Activated naive CD8-positive, alpha-beta T cell treated with anti-CD3 and anti-CD28 coated beads, Interleukin-2, amount 50 U/mL, for 24 hours (primary cell): Measurements from ENCODE around the gene FLT1.

Source experiments
- ATAC-seq: fragments of 150-1000 bp; cut with Tn5 transposase; one replicate; pipeline ENCODE4 v1.10.0; 2021
- DNase-seq: peaks from one replicate; pipeline ENCODE4 v3.0.0; 2021
- H3K27ac Mint-ChIP-seq: one replicate; pipeline ENCODE4 v1.8.0; 2021; ENCODE audit warnings: mild to moderate bottlenecking, mixed read lengths
- H3K27me3 Mint-ChIP-seq: one replicate; pipeline ENCODE4 v1.8.0; 2021; ENCODE audit warnings: mixed read lengths
- H3K36me3 Mint-ChIP-seq: one replicate; pipeline ENCODE4 v1.8.0; 2021; ENCODE audit warnings: low read depth, mixed read lengths
- H3K4me1 Mint-ChIP-seq: one replicate; pipeline ENCODE4 v1.8.0; 2021; ENCODE audit warnings: mixed read lengths
- H3K4me3 Mint-ChIP-seq: one replicate; pipeline ENCODE4 v1.8.0; 2021; ENCODE audit warnings: mild to moderate bottlenecking, moderate library complexity, mixed read lengths
- H3K9me3 Mint-ChIP-seq: one replicate; pipeline ENCODE4 v1.8.0; 2021; ENCODE audit warnings: mixed read lengths

The FLT1 gene, protein sequence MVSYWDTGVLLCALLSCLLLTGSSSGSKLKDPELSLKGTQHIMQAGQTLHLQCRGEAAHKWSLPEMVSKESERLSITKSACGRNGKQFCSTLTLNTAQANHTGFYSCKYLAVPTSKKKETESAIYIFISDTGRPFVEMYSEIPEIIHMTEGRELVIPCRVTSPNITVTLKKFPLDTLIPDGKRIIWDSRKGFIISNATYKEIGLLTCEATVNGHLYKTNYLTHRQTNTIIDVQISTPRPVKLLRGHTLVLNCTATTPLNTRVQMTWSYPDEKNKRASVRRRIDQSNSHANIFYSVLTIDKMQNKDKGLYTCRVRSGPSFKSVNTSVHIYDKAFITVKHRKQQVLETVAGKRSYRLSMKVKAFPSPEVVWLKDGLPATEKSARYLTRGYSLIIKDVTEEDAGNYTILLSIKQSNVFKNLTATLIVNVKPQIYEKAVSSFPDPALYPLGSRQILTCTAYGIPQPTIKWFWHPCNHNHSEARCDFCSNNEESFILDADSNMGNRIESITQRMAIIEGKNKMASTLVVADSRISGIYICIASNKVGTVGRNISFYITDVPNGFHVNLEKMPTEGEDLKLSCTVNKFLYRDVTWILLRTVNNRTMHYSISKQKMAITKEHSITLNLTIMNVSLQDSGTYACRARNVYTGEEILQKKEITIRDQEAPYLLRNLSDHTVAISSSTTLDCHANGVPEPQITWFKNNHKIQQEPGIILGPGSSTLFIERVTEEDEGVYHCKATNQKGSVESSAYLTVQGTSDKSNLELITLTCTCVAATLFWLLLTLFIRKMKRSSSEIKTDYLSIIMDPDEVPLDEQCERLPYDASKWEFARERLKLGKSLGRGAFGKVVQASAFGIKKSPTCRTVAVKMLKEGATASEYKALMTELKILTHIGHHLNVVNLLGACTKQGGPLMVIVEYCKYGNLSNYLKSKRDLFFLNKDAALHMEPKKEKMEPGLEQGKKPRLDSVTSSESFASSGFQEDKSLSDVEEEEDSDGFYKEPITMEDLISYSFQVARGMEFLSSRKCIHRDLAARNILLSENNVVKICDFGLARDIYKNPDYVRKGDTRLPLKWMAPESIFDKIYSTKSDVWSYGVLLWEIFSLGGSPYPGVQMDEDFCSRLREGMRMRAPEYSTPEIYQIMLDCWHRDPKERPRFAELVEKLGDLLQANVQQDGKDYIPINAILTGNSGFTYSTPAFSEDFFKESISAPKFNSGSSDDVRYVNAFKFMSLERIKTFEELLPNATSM (N-terminal part only)

DNA sequence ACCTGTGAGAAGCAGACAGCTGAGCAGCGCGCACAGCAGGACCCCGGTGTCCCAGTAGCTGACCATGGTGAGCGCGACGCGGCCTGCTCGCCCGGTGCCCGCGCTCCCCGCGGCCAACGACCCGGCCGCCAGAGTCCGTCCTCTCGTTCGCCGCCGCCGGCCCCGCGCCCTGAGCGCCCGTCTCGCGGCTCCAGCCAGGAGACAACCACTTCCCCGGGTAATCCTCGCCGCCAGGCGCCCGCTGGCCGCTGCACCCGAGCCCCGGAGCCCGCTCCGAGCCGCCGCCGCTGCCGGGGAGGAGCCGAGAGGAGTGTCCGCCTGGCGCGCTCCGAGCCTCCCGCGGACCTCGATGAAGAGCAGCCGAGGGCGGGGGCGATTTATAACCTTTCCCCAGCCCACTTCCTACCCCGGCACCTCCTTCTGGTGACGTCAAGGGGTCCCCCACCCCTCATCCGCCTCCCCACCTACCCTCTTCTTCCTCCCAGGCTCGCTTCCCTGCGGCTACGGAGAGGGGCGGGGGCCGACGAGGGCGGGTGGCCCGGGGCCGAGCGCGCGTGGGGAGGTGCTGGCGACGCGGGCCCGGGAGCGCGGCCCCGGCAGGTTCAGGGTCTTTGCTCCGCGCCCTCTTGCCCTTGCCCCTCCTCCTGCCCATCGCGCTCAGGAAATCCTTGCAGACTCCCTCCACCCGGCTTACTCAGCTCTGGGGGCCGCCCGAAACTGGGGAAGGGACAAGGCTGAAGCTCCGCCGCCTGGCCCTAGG lies at the start of gene FLT1:
TSS of gene FLT1 (minus strand) at position 351 of the 760 bp plus-strand sequence. CDS start at position 66, 285 bp downstream.
- H3K27ac Mint-ChIP-seq = no peak within 1 kb of the TSS
- H3K27me3 Mint-ChIP-seq = peaks cover 36% of the 10 kb centered on the region
- ATAC-seq (peak; percentile 42), DNase-seq (peak; percentile 48)
- H3K36me3 Mint-ChIP-seq = no peaks in the 10 kb centered on the region
- H3K4me1 Mint-ChIP-seq = peaks cover 26% of the 10 kb centered on the region
- peak within 1 kb of the TSS; percentile 74 for H3K4me3 Mint-ChIP-seq
- H3K9me3 Mint-ChIP-seq = no peaks in the 10 kb centered on the region

DNA sequence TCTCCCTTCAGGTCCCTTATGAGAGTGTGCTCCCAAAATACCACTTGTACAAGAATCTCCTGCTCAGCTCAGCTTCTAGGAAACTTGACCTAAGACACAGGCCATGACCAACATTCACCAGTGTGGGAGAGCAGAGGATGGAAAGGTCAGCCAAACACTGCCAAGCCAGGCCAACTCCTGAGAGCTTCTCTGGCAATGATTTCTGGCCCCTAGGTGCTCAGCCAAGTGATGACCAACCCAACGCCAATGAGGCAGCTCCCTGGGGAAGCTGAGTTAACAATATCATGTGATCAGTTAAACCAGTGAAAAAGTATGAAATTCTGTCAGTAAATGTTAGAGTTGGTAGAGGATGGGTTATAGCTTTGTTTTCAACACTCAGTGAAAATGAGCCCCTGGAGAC lies 49.1 kb upstream of the FLT1 start:
- H3K27me3 Mint-ChIP-seq = peaks cover 30% of the 10 kb centered on the region
- no peak for DNase-seq

DNA sequence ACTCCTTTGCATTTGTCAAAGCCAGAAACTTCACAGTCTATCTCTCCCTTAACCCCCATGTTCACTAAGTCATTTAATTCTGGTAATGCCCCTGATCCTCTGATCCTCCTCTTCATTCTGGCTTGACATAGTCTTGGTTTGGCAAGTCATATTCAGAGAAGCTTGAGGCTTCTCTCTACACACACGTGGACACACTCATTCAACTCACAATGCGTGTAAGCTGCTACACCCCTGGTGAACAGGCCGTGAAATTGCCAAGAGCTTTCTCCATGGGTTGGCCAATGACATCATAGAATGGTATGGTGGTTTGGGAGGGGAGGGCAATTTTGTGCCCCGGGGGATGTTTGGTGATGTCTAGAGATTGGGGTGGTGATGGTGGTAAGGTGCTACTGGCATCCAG lies 47.9 kb upstream of the FLT1 start:
- H3K9me3 Mint-ChIP-seq = peaks cover 20% of the 10 kb centered on the region
- peaks cover 32% of the 10 kb centered on the region for H3K4me1 Mint-ChIP-seq
- DNase-seq = no peak
- H3K27ac Mint-ChIP-seq = no peak overlapping the region
- ATAC-seq = no peak
- H3K36me3 Mint-ChIP-seq = peaks cover 6% of the 10 kb centered on the region
- peaks cover 28% of the 10 kb centered on the region for H3K27me3 Mint-ChIP-seq
- no peak overlapping the region for H3K4me3 Mint-ChIP-seq

More for the DNA sequence above, 49.1 kb upstream of the FLT1 start:
- peaks cover 29% of the 10 kb centered on the region for H3K4me1 Mint-ChIP-seq
- H3K9me3 Mint-ChIP-seq = peaks cover 20% of the 10 kb centered on the region
- no peak overlapping the region for H3K4me3 Mint-ChIP-seq
- H3K36me3 Mint-ChIP-seq = peaks cover 4% of the 10 kb centered on the region
- no peak overlapping the region for H3K27ac Mint-ChIP-seq
- no peak for ATAC-seq

DNA sequence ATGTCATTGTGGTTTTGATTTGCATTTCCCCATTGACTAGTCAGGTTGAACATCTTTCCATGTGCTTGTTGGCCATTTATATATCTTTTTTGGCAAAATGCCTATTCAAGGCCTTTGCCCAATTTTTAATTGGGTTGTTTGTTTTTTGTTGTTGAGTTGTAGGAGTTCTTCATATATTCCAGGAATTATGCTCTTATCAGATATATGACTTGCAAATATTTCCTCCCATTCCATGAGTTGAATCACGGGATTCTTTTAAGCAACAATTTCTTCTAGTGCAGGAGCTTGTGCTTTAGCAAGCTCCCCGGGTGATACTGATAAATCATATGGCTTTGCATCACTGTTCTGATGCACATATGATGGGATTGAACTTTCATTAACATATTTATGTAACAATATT lies 47.0 kb upstream of the FLT1 start:
- Mint-ChIP-seq H3K4me3 (no peak overlapping the region), H3K36me3 (peaks cover 6% of the 10 kb centered on the region)
- no peak for ATAC-seq

DNA sequence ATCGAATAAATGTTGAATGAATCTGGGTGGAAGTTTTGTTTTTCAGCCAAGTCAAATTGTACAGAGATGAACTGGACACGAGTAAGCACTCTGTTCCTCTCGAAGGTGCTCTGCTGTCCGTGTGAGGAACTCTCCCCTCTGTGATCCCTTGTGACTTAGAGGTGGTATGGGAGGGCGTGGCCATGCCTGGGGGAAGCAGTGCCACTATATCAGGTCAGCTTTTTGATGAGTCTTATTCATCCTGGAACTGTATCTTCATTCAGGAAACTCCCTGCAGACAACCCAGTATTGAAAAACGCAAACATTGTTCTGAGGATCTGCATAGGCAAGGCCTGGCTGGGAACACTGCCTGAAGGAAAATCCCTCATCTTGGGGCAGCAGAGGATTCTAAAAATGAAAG lies 45.7 kb upstream of the FLT1 start:
- peak overlapping the region; percentile 74 for H3K27ac Mint-ChIP-seq
- H3K4me1 Mint-ChIP-seq = peaks cover 32% of the 10 kb centered on the region
- H3K9me3 Mint-ChIP-seq = peaks cover 20% of the 10 kb centered on the region
- peaks cover 6% of the 10 kb centered on the region for H3K36me3 Mint-ChIP-seq
- DNase-seq (no peak), ATAC-seq (peak; percentile 49)
- H3K4me3 Mint-ChIP-seq = no peak overlapping the region
- peaks cover 31% of the 10 kb centered on the region for H3K27me3 Mint-ChIP-seq

More for the DNA sequence above, 47.0 kb upstream of the FLT1 start:
- DNase-seq = no peak
- Mint-ChIP-seq H3K27ac (no peak overlapping the region), H3K27me3 (peaks cover 30% of the 10 kb centered on the region), H3K4me1 (peaks cover 32% of the 10 kb centered on the region), H3K9me3 (peaks cover 20% of the 10 kb centered on the region)

DNA sequence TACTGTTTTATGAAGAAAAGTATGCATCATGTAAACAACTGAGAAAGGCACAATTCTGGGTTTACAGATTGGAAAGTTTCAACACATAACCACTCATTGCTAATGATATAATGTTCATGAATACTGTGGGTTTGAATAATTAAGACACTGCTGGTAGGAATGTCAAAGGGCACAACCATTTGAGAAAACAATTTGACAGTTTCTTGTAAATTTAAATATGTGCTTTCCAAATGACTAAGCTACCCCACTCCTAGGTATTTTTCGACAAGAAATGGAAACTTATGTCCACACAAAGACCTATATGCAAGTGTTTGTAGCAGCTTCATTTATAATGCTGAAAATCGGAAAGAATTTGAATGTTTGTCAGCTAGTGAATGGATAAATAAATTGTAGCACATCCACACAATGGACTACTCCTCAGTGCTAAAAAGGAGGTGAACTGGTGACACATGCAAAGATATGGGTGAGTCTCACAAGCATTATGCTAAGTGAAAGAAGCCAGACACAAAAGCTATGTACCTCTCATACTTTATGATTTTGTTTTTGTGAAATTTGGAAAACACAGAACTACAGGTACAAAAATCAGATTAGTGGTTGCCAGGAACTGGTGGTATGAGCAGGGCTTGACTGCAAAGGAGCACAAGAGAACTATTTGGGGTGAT lies 44.8 kb upstream of the FLT1 start:
- peaks cover 32% of the 10 kb centered on the region for H3K4me1 Mint-ChIP-seq
- H3K36me3 Mint-ChIP-seq = peaks cover 6% of the 10 kb centered on the region
- ATAC-seq (peak; percentile 11), DNase-seq (no peak)
- H3K27ac Mint-ChIP-seq = peak overlapping the region; percentile 74
- peaks cover 32% of the 10 kb centered on the region for H3K27me3 Mint-ChIP-seq
- peak overlapping the region; percentile 5 for H3K4me3 Mint-ChIP-seq
- peaks cover 19% of the 10 kb centered on the region for H3K9me3 Mint-ChIP-seq

DNA sequence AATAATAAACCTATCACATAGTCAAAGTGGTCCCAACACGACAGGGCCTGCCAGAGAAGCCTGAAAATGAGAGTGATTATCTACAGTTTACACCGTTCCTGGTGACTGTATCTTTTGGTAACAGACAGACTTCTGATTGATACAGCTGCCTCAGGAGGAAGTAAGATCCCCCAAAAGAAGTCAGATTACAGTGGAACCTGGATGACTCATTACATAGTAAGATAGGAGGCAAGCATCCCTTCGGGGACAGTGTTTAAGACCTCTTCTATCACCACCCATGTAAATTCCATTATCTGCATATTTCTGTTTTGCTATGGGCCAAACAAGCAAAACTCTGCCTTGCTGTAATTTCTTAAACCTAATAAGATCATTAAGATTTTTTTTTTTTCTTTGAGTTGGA lies 44.0 kb upstream of the FLT1 start:
- DNase-seq (no peak), ATAC-seq (peak; percentile 23)
- peaks cover 11% of the 10 kb centered on the region for H3K9me3 Mint-ChIP-seq
- H3K4me3 Mint-ChIP-seq = no peak overlapping the region
- H3K27ac Mint-ChIP-seq = no peak overlapping the region
- peaks cover 32% of the 10 kb centered on the region for H3K4me1 Mint-ChIP-seq
- H3K27me3 Mint-ChIP-seq = peaks cover 30% of the 10 kb centered on the region
- peaks cover 6% of the 10 kb centered on the region for H3K36me3 Mint-ChIP-seq

DNA sequence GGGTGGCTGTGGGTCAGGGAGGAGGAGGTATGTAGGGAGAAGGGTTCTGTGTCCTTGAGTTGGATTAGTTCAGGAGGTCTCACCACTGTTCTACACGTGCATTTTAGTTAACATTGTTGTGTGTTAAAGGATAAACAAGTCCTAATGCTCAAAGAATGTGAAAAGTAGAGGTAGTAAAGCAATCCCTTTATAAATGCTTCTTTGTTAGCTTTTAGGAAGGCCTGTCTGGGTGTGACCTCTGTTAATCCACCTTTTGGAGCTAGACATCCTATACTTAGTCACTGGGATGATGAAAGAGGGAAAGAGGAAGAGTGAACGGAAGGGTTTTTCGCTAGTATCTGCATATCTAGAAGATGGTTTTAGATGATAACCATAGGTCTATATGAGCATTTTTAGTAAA lies 42.2 kb upstream of the FLT1 start:
- no peaks in the 10 kb centered on the region for H3K9me3 Mint-ChIP-seq
- H3K4me1 Mint-ChIP-seq = peaks cover 33% of the 10 kb centered on the region
- peaks cover 33% of the 10 kb centered on the region for H3K27me3 Mint-ChIP-seq
- no peak overlapping the region for H3K4me3 Mint-ChIP-seq
- ATAC-seq = no peak
- H3K36me3 Mint-ChIP-seq = peaks cover 2% of the 10 kb centered on the region
- no peak overlapping the region for H3K27ac Mint-ChIP-seq
- DNase-seq = no peak

DNA sequence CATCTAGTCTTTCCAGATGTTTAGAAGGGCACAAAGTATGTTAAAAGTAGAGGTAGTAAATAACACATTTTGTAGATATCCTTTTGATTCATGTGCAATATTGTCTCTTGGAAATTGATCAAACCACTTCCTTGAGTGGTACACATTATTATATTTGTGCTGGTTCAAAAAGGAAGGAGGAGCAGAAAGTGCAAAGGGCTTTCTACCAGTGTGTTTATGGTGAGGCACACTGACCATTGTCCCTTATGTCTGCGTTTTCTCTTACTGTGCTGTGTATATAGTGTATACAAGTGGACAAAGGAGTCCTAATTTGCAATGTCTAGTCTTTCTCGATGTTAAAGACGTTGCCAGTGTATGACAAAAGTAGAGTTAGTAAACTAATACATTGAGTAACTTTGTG lies 41.4 kb upstream of the FLT1 start:
- DNase-seq (no peak), ATAC-seq (no peak)
- H3K27ac Mint-ChIP-seq = no peak overlapping the region
- H3K36me3 Mint-ChIP-seq = peaks cover 2% of the 10 kb centered on the region
- no peak overlapping the region for H3K4me3 Mint-ChIP-seq
- no peaks in the 10 kb centered on the region for H3K9me3 Mint-ChIP-seq
- peaks cover 28% of the 10 kb centered on the region for H3K4me1 Mint-ChIP-seq
- peaks cover 31% of the 10 kb centered on the region for H3K27me3 Mint-ChIP-seq

DNA sequence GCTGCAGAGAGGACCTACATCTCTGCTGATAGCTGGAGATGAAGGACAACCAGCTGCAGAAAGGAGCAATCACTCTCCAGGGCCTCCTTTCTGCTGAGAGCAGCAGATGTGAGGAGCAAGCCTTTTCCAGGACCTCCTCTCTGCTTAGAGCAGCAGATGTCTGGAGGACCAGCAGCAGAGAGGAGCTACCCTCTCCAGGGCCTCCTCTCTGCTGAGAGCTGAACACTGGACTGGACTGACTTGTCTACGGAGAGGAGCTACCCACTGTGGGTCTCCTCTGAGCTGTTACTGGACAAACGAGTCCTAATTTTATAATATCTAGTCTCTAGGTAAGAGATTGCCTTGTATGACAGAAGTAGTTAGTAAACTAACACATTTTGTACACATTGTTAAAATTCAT lies 40.8 kb upstream of the FLT1 start:
- ATAC-seq (no peak), DNase-seq (no peak)
- Mint-ChIP-seq H3K27me3 (peaks cover 31% of the 10 kb centered on the region), H3K36me3 (peaks cover 2% of the 10 kb centered on the region), H3K4me3 (no peak overlapping the region), H3K27ac (no peak overlapping the region), H3K9me3 (no peaks in the 10 kb centered on the region), H3K4me1 (peaks cover 21% of the 10 kb centered on the region)

DNA sequence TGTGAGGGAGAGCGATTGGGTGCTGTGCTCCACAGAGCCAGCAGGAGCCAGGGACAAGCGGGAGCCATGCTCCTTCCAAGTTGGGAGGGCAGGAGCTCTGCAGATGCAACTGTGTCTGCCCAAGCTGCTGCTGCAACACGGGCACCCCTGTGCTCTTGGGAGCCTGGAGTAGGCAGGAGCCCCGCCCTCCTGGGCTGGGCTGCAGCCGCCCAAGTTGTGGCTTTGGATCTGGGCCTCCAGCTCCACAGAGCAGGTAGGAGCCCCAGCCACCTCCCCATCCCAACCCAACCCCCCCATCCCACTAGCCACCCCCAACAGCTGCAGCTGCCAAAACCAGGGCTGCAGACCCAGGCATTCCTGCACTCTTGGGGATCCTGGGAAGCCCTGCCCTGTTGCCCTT lies 39.9 kb upstream of the FLT1 start:
- ATAC-seq = no peak
- Mint-ChIP-seq H3K27me3 (peaks cover 29% of the 10 kb centered on the region), H3K9me3 (no peaks in the 10 kb centered on the region), H3K27ac (no peak overlapping the region), H3K4me3 (no peak overlapping the region), H3K4me1 (peaks cover 12% of the 10 kb centered on the region), H3K36me3 (peaks cover 2% of the 10 kb centered on the region)
- DNase-seq = no peak

DNA sequence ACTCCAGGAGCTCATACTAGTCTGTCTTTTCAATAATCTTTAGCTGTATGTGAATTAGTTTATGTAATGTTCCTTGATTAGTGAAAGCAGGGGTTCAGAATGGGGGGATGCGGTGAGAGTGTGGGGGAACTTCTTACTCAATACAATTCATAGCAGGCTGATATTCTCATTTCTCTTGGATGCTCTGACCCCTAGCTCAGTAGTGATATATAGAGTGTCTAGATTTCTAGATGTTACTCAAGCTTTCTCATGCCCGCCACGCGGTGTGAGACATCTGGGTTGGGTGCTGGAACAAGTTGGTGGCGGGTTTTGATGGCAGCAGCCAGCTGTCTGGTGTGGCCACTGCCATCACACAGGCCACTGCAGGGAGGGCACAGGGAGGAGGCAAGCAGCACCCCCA lies 39.3 kb upstream of the FLT1 start:
- peaks cover 7% of the 10 kb centered on the region for H3K4me1 Mint-ChIP-seq
- H3K36me3 Mint-ChIP-seq = peaks cover 2% of the 10 kb centered on the region
- ATAC-seq = no peak
- no peak for DNase-seq
- H3K27ac Mint-ChIP-seq = no peak overlapping the region
- no peak overlapping the region for H3K4me3 Mint-ChIP-seq
- peaks cover 30% of the 10 kb centered on the region for H3K27me3 Mint-ChIP-seq
- H3K9me3 Mint-ChIP-seq = no peaks in the 10 kb centered on the region

DNA sequence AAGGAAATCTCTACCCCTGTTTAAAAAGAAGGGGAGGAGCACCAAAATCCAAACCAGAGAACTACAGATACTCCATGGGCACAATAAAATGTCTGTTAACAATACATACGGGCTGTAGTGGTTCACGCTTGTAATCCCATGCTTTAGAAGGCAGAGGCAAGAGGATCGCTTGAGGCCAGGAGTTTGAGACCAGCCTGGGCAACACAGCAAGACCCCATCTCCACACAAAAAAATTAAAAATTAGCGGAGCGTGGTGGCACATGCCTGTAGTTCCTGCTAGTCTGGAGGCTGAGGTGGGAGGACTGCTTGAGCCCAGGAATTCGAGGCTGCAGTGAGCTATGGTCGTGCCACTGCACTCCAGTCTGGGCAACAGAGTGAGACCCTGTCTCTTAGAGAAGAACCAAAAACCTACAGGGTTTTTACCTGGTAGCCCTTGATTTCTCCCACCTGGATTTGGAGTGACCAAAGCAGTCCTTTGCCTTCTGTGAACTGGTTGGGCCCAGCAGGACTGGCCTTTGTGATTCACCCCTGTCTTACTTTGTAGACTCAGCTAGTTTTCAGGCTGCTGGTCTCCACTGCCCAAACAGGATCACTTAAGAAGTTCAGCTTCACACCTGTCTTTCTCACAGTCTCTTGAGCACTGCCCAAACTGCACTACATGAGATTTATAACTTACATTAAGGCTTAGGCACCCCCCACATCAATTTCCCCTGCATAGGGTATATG lies 38.7 kb upstream of the FLT1 start:
- Mint-ChIP-seq H3K4me1 (peaks cover 5% of the 10 kb centered on the region), H3K36me3 (peaks cover 2% of the 10 kb centered on the region), H3K27me3 (peaks cover 36% of the 10 kb centered on the region), H3K4me3 (peak overlapping the region; percentile 59), H3K27ac (no peak overlapping the region), H3K9me3 (no peaks in the 10 kb centered on the region)
- ATAC-seq (no peak), DNase-seq (no peak)
